RWPE2 (cell line): Measurements from ENCODE around the gene POP5.

Source experiments
- ATAC-seq: fragments of 200-7000 bp; cut with Tn5 transposase; 3 replicates; pipeline ENCODE4 v1.9.1; 2021; ENCODE audit warnings: low read depth
- DNase-seq: peaks from one replicate; pipeline ENCODE4 v3.0.0-alpha.2; 2020; ENCODE audit warnings: low spot score
- H3K27ac ChIP-seq: fragments of 450-650 bp; 2 replicates; pipeline ENCODE4 v1.5.1; 2017; ENCODE audit warnings: mild to moderate bottlenecking; ENCODE audit not compliant: poor library complexity, severe bottlenecking
- H3K27me3 ChIP-seq: fragments of 250-450 bp; sonication (Bioruptor Pico); 2 replicates; pipeline ENCODE4 v1.5.1; 2021; ENCODE audit warnings: mild to moderate bottlenecking, moderate library complexity; ENCODE audit not compliant: insufficient read depth, poor library complexity, severe bottlenecking
- H3K36me3 ChIP-seq: fragments of 250-450 bp; sonication (Bioruptor Pico); 2 replicates; pipeline ENCODE4 v1.5.1; 2020; ENCODE audit warnings: low read depth, mild to moderate bottlenecking, moderate library complexity
- H3K4me1 ChIP-seq: fragments of 250-450 bp; sonication (Bioruptor Pico); 2 replicates; pipeline ENCODE4 v1.5.1; 2021; ENCODE audit warnings: mild to moderate bottlenecking, moderate library complexity; ENCODE audit not compliant: insufficient read depth, poor library complexity, severe bottlenecking
- H3K4me3 ChIP-seq: fragments of 250-450 bp; sonication (Bioruptor Pico); 2 replicates; pipeline ENCODE4 v1.5.1; 2021; ENCODE audit warnings: mild to moderate bottlenecking, moderate library complexity; ENCODE audit not compliant: severe bottlenecking
- H3K9me3 ChIP-seq: fragments of 250-450 bp; sonication (Bioruptor Pico); 2 replicates; pipeline ENCODE4 v1.5.1; 2021; ENCODE audit warnings: mild to moderate bottlenecking, moderate library complexity; ENCODE audit not compliant: severe bottlenecking
- TF ChIP-seq, protein P1 (sequence below): fragments of 450-650 bp; IDR thresholded peaks from one replicate; pipeline ENCODE4 v1.5.1; 2017; ENCODE audit warnings: mild to moderate bottlenecking, moderate library complexity; ENCODE audit not compliant: poor library complexity, severe bottlenecking

Gene POP5

GRCh38 chr12:120563495-120563894, 17.7 kb downstream of the POP5 start:
- H3K27me3 ChIP-seq, result no peaks in the 10 kb centered on the region
- no peak overlapping the region for H3K27ac ChIP-seq
- H3K9me3 ChIP-seq, result no peaks in the 10 kb centered on the region
- H3K4me1 ChIP-seq, result no peaks in the 10 kb centered on the region
- DNase-seq (no peak), ATAC-seq (no peak)
- TF ChIP-seq, protein P1, sequence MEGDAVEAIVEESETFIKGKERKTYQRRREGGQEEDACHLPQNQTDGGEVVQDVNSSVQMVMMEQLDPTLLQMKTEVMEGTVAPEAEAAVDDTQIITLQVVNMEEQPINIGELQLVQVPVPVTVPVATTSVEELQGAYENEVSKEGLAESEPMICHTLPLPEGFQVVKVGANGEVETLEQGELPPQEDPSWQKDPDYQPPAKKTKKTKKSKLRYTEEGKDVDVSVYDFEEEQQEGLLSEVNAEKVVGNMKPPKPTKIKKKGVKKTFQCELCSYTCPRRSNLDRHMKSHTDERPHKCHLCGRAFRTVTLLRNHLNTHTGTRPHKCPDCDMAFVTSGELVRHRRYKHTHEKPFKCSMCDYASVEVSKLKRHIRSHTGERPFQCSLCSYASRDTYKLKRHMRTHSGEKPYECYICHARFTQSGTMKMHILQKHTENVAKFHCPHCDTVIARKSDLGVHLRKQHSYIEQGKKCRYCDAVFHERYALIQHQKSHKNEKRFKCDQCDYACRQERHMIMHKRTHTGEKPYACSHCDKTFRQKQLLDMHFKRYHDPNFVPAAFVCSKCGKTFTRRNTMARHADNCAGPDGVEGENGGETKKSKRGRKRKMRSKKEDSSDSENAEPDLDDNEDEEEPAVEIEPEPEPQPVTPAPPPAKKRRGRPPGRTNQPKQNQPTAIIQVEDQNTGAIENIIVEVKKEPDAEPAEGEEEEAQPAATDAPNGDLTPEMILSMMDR, result no peak
- no peak overlapping the region for H3K4me3 ChIP-seq
- peaks cover 94% of the 10 kb centered on the region for H3K36me3 ChIP-seq

DNA sequence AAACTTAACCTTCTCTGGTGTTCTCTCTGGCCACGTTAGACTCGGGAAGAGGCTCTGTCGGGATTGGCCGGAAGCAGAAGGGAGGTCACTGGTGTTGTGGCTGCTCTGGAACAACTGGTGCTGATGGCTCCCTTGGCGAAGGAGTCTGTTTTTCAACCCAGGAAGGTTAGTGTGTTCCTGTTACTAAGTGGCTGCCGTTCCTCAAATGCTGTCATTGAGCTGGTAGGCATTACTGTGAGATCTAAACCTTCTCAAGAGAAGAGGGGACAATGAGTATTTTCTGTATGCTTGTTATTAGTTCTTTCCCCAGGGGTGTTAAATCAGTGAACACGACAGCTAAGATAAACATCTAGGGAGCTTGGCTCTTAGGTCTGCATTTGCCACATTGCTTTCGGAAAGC, 18.3 kb downstream of the POP5 start:
- DNase-seq (no peak), ATAC-seq (no peak)
- H3K36me3 ChIP-seq, result peaks cover 92% of the 10 kb centered on the region
- H3K9me3 ChIP-seq, result no peaks in the 10 kb centered on the region
- H3K27ac ChIP-seq, result no peak overlapping the region
- TF ChIP-seq, protein P1, result no peak
- no peaks in the 10 kb centered on the region for H3K27me3 ChIP-seq
- H3K4me3 ChIP-seq, result no peak overlapping the region
- no peaks in the 10 kb centered on the region for H3K4me1 ChIP-seq

- 0 out of 3 replicates have a peak, but pooled peaks have one; percentile 29 for ATAC-seq
- Histone ChIP-seq H3K4me3 (no peak overlapping the region), H3K27ac (no peak overlapping the region), H3K4me1 (no peaks in the 10 kb centered on the region), H3K36me3 (peaks cover 84% of the 10 kb centered on the region), H3K9me3 (no peaks in the 10 kb centered on the region), H3K27me3 (no peaks in the 10 kb centered on the region)
- TF ChIP-seq, protein P1, result no peak
- DNase-seq, result no peak
These were observed 23.6 kb downstream of the POP5 start for GRCh38 chr12:120557589-120557988.

DNA sequence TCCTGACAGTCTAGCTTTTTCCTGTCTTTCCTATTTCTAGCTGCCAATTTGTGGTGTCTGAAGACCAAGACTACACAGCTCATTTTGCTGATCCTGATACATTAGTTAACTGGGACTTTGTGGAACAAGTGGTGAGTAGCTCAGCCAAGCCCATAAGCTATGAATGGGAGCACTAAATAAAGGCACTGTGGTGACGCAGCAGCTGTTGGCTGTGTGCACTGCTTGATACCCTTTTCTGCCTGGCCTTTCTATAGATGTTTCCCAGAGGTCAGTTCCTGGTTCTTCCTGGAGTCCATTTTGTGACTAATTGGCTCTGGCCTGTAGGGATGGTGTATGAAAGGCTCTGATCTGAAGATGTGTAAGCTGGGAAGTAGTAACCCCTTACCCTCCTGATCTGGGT, 26.5 kb downstream of the POP5 start:
- no peaks in the 10 kb centered on the region for H3K9me3 ChIP-seq
- H3K27ac ChIP-seq, result no peak overlapping the region
- H3K4me1 ChIP-seq, result peaks cover 10% of the 10 kb centered on the region
- no peaks in the 10 kb centered on the region for H3K27me3 ChIP-seq
- no peak overlapping the region for H3K4me3 ChIP-seq
- peaks cover 79% of the 10 kb centered on the region for H3K36me3 ChIP-seq
- ATAC-seq, result no peak
- TF ChIP-seq, protein P1, result no peak
- DNase-seq, result no peak

- Histone ChIP-seq H3K9me3 (no peaks in the 10 kb centered on the region), H3K36me3 (peaks cover 61% of the 10 kb centered on the region), H3K4me1 (peaks cover 45% of the 10 kb centered on the region), H3K27me3 (no peaks in the 10 kb centered on the region), H3K4me3 (no peak overlapping the region), H3K27ac (peak overlapping the region; percentile 60)
- TF ChIP-seq, protein P1, result no peak
- ATAC-seq (peak; percentile 25; the same call in 1 of the 3 replicates), DNase-seq (no peak)
These were observed 35.2 kb downstream of the POP5 start for GRCh38 chr12:120546050-120546386.
